Kidney (tissue), 14 donors: ENCODE measurements around the gene SHFL. TPM values are rescaled to one million over a fixed set of nuclear protein-coding genes. Genes with fewer than 3 reads are reported as not detected.

Experiments used
- DNase-seq, 5 donors: peaks; one replicate each; pipeline ENCODE4 v3.0.0-alpha.2; 2013 to 2020
- FAIRE-seq: peaks from 2 replicates; lab custom pipeline; 2012; peaks lifted over from hg19 to GRCh38; lab: Jason Lieb, UNC
- H3K27ac ChIP-seq, 2 donors: one replicate each; pipeline ENCODE4 v1.7.0; 2013; ENCODE audit warnings: low read depth in 2 of 2, low read length in 2 of 2, inconsistent platforms in 1 of 2
- H3K27me3 ChIP-seq: one replicate; pipeline ENCODE4 v1.7.1; 2013; ENCODE audit warnings: low read length, inconsistent platforms; ENCODE audit not compliant: control insufficient read depth, insufficient read depth
- H3K36me3 ChIP-seq, 3 donors: one replicate each; pipeline versions ENCODE4 v1.7.0 to v1.7.1; 2013; ENCODE audit warnings: low read length in 3 of 3, control low read depth in 1 of 3, inconsistent platforms in 1 of 3; ENCODE audit not compliant: insufficient read depth in 3 of 3, control insufficient read depth in 2 of 3
- H3K4me1 ChIP-seq, 3 donors: one replicate each; pipeline versions ENCODE4 v1.7.0 to v1.7.1; 2013; ENCODE audit warnings: low read length in 3 of 3, inconsistent platforms in 1 of 3, low read depth in 1 of 3; ENCODE audit not compliant: control insufficient read depth in 2 of 3, insufficient read depth in 2 of 3
- H3K4me3 ChIP-seq, 3 donors: one replicate each; pipeline versions ENCODE4 v1.7.0 to v1.8.1; 2013; ENCODE audit warnings: low read length in 3 of 3, control low read depth in 1 of 3, inconsistent platforms in 1 of 3
- H3K9ac ChIP-seq, 3 donors: one replicate each; pipeline versions ENCODE4 v1.7.0 to v1.7.1; 2013; ENCODE audit warnings: low read length in 3 of 3, control low read depth in 1 of 3, inconsistent platforms in 1 of 3
- H3K9me3 ChIP-seq, 3 donors: one replicate each; pipeline versions ENCODE4 v1.7.0 to v1.7.1; 2013; ENCODE audit warnings: low read length in 3 of 3, control low read depth in 1 of 3, inconsistent platforms in 1 of 3; ENCODE audit not compliant: control insufficient read depth in 2 of 3, insufficient read depth in 1 of 3
- intact Hi-C: fragments of 100-400 bp; cut with DNase I; formaldehyde crosslinking; loops from one replicate; pipeline ENCODE4 v1.11.1; 2022
- polyA plus RNA-seq: library from polyadenylated mRNA; stranded (reverse); fragments of 350-450 nt; fragmentation: Illumina TruSeq; extraction: RNeasy Lipid Tissue Mini Kit (QIAGEN cat#74804); gene quantifications from one replicate; pipeline ENCODE4 v1.2.3, GENCODE V29; 2014; ENCODE audit warnings: low read depth, low replicate concordance; ENCODE audit not compliant: insufficient read depth
- total RNA-seq: library from RNA; stranded (reverse); fragmentation: NEBNext Ultra II Directional; extraction: Animal tissue kit (Norgen Biotek cat#: 25700); gene quantifications from one replicate; pipeline ENCODE4 v1.2.1, GENCODE V29; 2021
- TF ChIP-seq, protein P1 (sequence below): IDR thresholded peaks from 3 replicates; pipeline ENCODE4 v1.5.1; 2012; ENCODE audit warnings: mild to moderate bottlenecking, moderate library complexity, borderline replicate concordance; ENCODE audit not compliant: insufficient read depth; ENCODE audit errors: extremely low read depth
- donor health status: control.
- donor health status: control.
- donor health status: control.
- donor health status: control.
- donor health status: control.
- donor health status: DM: yes; HTN: yes; CAD: no.
- donor health status: Normal renal cell carcinoma (clear cell type).

Gene SHFL
- total and polyA plus RNA-seq, 2 donors from 2014 or later, result 36.4 to 42.5 TPM

DNA sequence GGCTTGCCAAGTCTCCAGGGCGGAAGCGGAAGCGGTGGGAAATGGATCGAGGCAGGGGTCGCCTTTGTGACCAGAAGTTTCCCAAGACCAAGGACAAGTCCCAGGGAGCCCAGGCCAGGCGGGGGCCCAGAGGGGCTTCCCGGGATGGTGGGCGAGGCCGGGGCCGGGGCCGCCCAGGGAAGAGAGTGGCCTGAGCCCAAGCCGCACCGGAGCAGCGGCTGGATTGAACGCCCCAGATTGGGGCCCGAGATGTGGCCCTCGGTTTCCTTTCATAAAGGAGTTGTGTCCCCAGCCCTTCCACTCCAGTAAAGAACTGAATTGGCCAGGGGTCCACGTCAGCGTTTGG, 24.8 kb downstream of the SHFL start:
- no peak overlapping the region for H3K4me3 ChIP-seq
- no peaks in the 10 kb centered on the region for H3K27me3 ChIP-seq
- intact Hi-C loops, result no loop called here
- no peak overlapping the region for H3K27ac ChIP-seq
- FAIRE-seq (no peak), DNase-seq (no peak)
- H3K9me3 ChIP-seq, result no peaks in the 10 kb centered on the region
- no peak overlapping the region for H3K9ac ChIP-seq
- TF ChIP-seq, protein P1, sequence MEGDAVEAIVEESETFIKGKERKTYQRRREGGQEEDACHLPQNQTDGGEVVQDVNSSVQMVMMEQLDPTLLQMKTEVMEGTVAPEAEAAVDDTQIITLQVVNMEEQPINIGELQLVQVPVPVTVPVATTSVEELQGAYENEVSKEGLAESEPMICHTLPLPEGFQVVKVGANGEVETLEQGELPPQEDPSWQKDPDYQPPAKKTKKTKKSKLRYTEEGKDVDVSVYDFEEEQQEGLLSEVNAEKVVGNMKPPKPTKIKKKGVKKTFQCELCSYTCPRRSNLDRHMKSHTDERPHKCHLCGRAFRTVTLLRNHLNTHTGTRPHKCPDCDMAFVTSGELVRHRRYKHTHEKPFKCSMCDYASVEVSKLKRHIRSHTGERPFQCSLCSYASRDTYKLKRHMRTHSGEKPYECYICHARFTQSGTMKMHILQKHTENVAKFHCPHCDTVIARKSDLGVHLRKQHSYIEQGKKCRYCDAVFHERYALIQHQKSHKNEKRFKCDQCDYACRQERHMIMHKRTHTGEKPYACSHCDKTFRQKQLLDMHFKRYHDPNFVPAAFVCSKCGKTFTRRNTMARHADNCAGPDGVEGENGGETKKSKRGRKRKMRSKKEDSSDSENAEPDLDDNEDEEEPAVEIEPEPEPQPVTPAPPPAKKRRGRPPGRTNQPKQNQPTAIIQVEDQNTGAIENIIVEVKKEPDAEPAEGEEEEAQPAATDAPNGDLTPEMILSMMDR, result no peak
- peaks cover 0 to 5% (median 0%) of the 10 kb centered on the region in 3 donors for H3K4me1 ChIP-seq
- peaks cover 2 to 24% (median 13%) of the 10 kb centered on the region in 3 donors for H3K36me3 ChIP-seq

DNA sequence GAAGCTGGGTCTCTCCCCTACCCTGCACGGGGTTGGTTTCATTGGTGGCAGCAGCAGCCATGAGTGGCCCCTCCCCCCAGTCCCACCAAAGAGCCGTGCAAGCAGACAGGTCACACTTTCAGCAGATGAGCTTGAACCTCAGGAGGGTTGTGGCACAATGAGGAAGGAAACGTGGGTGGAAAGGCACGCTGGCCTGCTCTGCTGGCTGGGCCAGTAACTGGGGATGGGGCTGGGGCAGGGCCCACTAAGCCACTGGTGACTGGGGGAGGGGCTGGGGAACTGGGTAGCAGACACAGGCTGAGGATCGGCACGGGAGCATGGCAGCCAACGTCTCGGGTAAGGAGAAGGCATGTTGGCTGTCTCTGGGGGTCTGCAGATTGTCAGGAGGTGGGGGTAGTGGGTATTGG, 25.3 kb downstream of the SHFL start, which contains the start of gene P2RY11:
Gene P2RY11 (plus strand): TSS at position 289 of the 407 bp plus-strand sequence. CDS start 29 bp downstream, at position 318.
- H3K36me3 ChIP-seq, result peaks cover 2 to 27% (median 13%) of the 10 kb centered on the region in 3 donors
- no peak for FAIRE-seq
- H3K9me3 ChIP-seq, result no peaks in the 10 kb centered on the region
- TF ChIP-seq, protein P1, result no peak
- intact Hi-C loops, result no loop called here
- peaks cover 0 to 5% (median 0%) of the 10 kb centered on the region in 3 donors for H3K4me1 ChIP-seq
- H3K4me3 ChIP-seq, result no peak within 1 kb of the TSS
- no peak within 1 kb of the TSS for H3K27ac ChIP-seq
- DNase-seq, result peak in 1 of 5 donors; percentile 42
- no peak within 1 kb of the TSS for H3K9ac ChIP-seq
- H3K27me3 ChIP-seq, result no peaks in the 10 kb centered on the region

DNA sequence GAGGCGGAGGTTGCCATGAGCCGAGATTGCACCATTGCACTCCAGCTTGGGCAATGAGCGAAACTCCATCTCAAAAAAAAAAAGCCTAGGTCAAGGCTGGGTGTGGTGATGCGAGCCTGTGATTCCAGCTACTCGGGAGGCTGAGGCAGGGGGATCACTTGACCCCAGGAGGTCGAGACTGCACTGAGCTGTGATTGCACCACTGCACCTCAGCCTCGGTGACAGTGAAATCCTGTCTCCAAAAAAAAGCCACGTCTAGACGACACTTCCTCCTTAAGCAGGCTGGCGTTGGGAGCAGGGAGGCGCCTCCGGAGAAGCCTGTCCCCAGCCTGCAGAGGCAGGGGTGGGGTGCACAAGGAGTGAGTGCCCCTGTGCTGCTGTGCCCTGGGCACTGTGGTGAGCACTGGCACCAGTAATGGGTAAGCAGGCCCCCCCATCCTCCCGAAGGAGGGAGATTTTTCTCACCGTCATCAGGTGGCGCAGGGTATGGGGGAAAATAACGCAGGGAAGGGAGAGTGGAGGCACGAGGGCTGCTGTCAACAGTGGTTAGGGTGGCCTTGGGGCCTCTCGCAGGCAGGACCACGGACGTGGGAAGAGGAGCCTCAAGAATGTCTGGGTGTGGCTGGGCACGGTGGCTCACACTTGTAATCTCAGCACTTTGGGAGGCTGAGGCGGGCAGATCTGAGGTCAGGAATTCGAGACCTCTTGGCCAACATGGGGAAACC, 26.1 kb downstream of the SHFL start:
- Histone ChIP-seq H3K9me3 (no peaks in the 10 kb centered on the region), H3K27ac (no peak overlapping the region), H3K9ac (no peak overlapping the region), H3K4me3 (no peak overlapping the region), H3K27me3 (no peaks in the 10 kb centered on the region), H3K36me3 (peaks cover 2 to 33% (median 13%) of the 10 kb centered on the region in 3 donors), H3K4me1 (peaks cover 0 to under 1% (median 0%) of the 10 kb centered on the region in 3 donors)
- DNase-seq, result no peak
- TF ChIP-seq, protein P1, result no peak
- intact Hi-C loops, result no loop called here
- no peak for FAIRE-seq
